GM23338 (cell line): ENCODE measurements around the gene ME3. TPM values are rescaled to one million over a fixed set of nuclear protein-coding genes. Genes with fewer than 3 reads are reported as not detected.

ENCODE experiments used
- ATAC-seq: fragments of 200-7000 bp; cut with Tn5 transposase; 3 replicates; pipeline ENCODE4 v1.9.1; 2020
- DNase-seq: peaks from one replicate; pipeline ENCODE4 v3.0.0-alpha.2; 2015; ENCODE audit warnings: low spot score
- H2AFZ ChIP-seq: fragments of 200-600 bp; sonication (generic); 2 replicates; pipeline ENCODE4 v1.8.0; 2016; ENCODE audit warnings: antibody characterized with exemption, mild to moderate bottlenecking, moderate library complexity
- H3F3A ChIP-seq: fragments of 200-600 bp; sonication (generic); replicated peaks from 2 replicates; pipeline ENCODE4 v1.8.0; 2017; ENCODE audit warnings: antibody characterized with exemption, mixed run types, low read depth
- H3K27ac ChIP-seq: fragments of 200-600 bp; sonication (generic); 2 replicates; pipeline ENCODE4 v1.6.1; 2016; ENCODE audit warnings: low read depth
- H3K27me3 ChIP-seq: fragments of 200-600 bp; sonication (generic); 2 replicates; pipeline ENCODE4 v1.8.0; 2016; ENCODE audit warnings: mild to moderate bottlenecking, mixed run types, moderate library complexity; ENCODE audit not compliant: insufficient read depth
- H3K36me3 ChIP-seq: fragments of 200-600 bp; sonication (generic); 2 replicates; pipeline ENCODE4 v1.8.0; 2016; ENCODE audit warnings: mild to moderate bottlenecking; ENCODE audit not compliant: insufficient read depth
- H3K4me1 ChIP-seq: fragments of 200-600 bp; sonication (generic); 2 replicates; pipeline ENCODE4 v1.8.0; 2016; ENCODE audit warnings: mild to moderate bottlenecking, moderate library complexity; ENCODE audit not compliant: insufficient read depth
- H3K4me2 ChIP-seq: fragments of 200-600 bp; sonication (generic); 2 replicates; pipeline ENCODE4 v1.7.1; 2017; ENCODE audit warnings: mixed run types
- H3K4me3 ChIP-seq: fragments of 200-600 bp; sonication (generic); 2 replicates; pipeline ENCODE4 v1.6.1; 2016; ENCODE audit warnings: mixed run types
- H3K79me2 ChIP-seq: fragments of 200-600 bp; sonication (generic); replicated peaks from 2 replicates; pipeline ENCODE4 v1.8.0; 2017; ENCODE audit warnings: mild to moderate bottlenecking; ENCODE audit not compliant: insufficient read depth
- H3K9me2 ChIP-seq: fragments of 200-600 bp; sonication (generic); 2 replicates; pipeline ENCODE4 v1.8.0; 2017; ENCODE audit not compliant: insufficient read depth
- H4K20me1 ChIP-seq: fragments of 200-600 bp; sonication (generic); replicated peaks from 2 replicates; pipeline ENCODE4 v1.8.0; 2017; ENCODE audit warnings: mild to moderate bottlenecking; ENCODE audit not compliant: insufficient read depth
- H3K27ac Mint-ChIP-seq: 2 replicates; pipeline ENCODE4 v1.8.0; 2020; ENCODE audit warnings: inconsistent platforms, mild to moderate bottlenecking, moderate library complexity, mixed read lengths
- H3K27me3 Mint-ChIP-seq: 3 replicates; pipeline ENCODE4 v1.8.0; 2022; ENCODE audit warnings: low read depth, mild to moderate bottlenecking, moderate library complexity, mixed read lengths, inconsistent platforms; ENCODE audit not compliant: insufficient read depth, poor library complexity
- H3K36me3 Mint-ChIP-seq: 3 replicates; pipeline ENCODE4 v1.8.0; 2021; ENCODE audit warnings: low read depth, mild to moderate bottlenecking, inconsistent platforms, moderate library complexity, mixed read lengths
- H3K4me1 Mint-ChIP-seq: 3 replicates; pipeline ENCODE4 v1.8.0; 2020; ENCODE audit warnings: mild to moderate bottlenecking, inconsistent platforms, mixed read lengths
- H3K4me3 Mint-ChIP-seq: 3 replicates; pipeline ENCODE4 v1.8.0; 2021; ENCODE audit warnings: moderate library complexity, mild to moderate bottlenecking, inconsistent platforms, mixed read lengths
- H3K9me3 Mint-ChIP-seq: 3 replicates; pipeline ENCODE4 v1.8.0; 2020; ENCODE audit warnings: moderate library complexity, mild to moderate bottlenecking, inconsistent platforms, mixed read lengths
- CTCF ChIP-seq, 2 experiments: fragments of 200-600 bp in 1 of 2; sonication (generic) in 1 of 2; conservative IDR thresholded peaks; 2 replicates each; pipeline versions ENCODE4 v1.5.1 to v1.6.1; 2016 to 2017; ENCODE audit warnings: antibody characterized with exemption in 2 of 2, low read depth in 2 of 2, mild to moderate bottlenecking in 2 of 2, moderate library complexity in 1 of 2
- ETS1 ChIP-seq: IDR thresholded peaks from 2 replicates; pipeline ENCODE4 v1.6.1; 2016; ENCODE audit warnings: antibody characterized with exemption
- EZH2 ChIP-seq: fragments of 200-600 bp; sonication (generic); IDR thresholded peaks from one replicate; pipeline ENCODE4 v1.8.0; 2017; ENCODE audit warnings: antibody characterized with exemption, mild to moderate bottlenecking, low read depth; ENCODE audit not compliant: unreplicated experiment
- EZH2phosphoT487 ChIP-seq: fragments of 200-600 bp; sonication (generic); IDR thresholded peaks from one replicate; pipeline ENCODE4 v1.8.1; 2018; ENCODE audit warnings: antibody characterized with exemption; ENCODE audit not compliant: unreplicated experiment
- JUNB ChIP-seq: IDR thresholded peaks from one replicate; pipeline ENCODE4 v1.6.1; 2016; ENCODE audit warnings: antibody characterized with exemption; ENCODE audit not compliant: unreplicated experiment
- NANOG ChIP-seq: IDR thresholded peaks from 2 replicates; pipeline ENCODE4 v1.6.1; 2016; ENCODE audit warnings: antibody characterized with exemption, borderline replicate concordance
- POLR2AphosphoS5 ChIP-seq: IDR thresholded peaks from 2 replicates; pipeline ENCODE4 v1.6.1; 2016; ENCODE audit warnings: antibody characterized with exemption, low read depth
- STAT1 ChIP-seq: IDR thresholded peaks from one replicate; pipeline ENCODE4 v1.6.1; 2016; ENCODE audit warnings: antibody characterized with exemption; ENCODE audit not compliant: unreplicated experiment
- ZNF114 ChIP-seq: fragments of 250-450 bp; sonication (Bioruptor Pico); IDR thresholded peaks from 2 replicates; pipeline ENCODE4 v1.5.0; 2020; ENCODE audit warnings: mild to moderate bottlenecking, moderate library complexity
- ZNF331 ChIP-seq: fragments of 250-450 bp; sonication (Bioruptor Pico); IDR thresholded peaks from 2 replicates; pipeline ENCODE4 v1.5.0; 2020; ENCODE audit warnings: low read depth, mild to moderate bottlenecking, moderate library complexity
- polyA plus RNA-seq: library from polyadenylated mRNA; unstranded; fragments of >200 nt; fragmentation: Nextera tagmentation; extraction: Ambion mirVana; gene quantifications from 2 replicates; pipeline ENCODE4 v1.2.1, GENCODE V29; 2016
- total RNA-seq: library from RNA; depleted of rRNA; stranded (reverse); fragments of >200 nt; shearing (Covaris generic); gene quantifications from 2 replicates; pipeline ENCODE4 v1.2.3, GENCODE V29; 2014
- TF ChIP-seq, protein P1 (sequence below): IDR thresholded peaks from one replicate; pipeline ENCODE4 v1.6.1; 2018; ENCODE audit warnings: antibody characterized with exemption; ENCODE audit not compliant: unreplicated experiment

ME3 gene
- total and polyA plus RNA-seq, 2 experiments from 2014 or later, result 1.3 to 4.0 TPM

GRCh38 chr11:86660736-86661135 lies 11.7 kb downstream of the ME3 start:
- TF ChIP-seq CTCF (conservative IDR thresholded peaks at IDR 0.05; ENCODE audit: low read depth in 2 of 2) (no peak), EZH2 (no peak)
- H4K20me1 ChIP-seq, result no peaks in the 10 kb centered on the region
- no peak overlapping the region for H3K4me3 Mint-ChIP-seq
- H3K9me3 Mint-ChIP-seq, result no peaks in the 10 kb centered on the region
- H3K4me1 Mint-ChIP-seq, result no peaks in the 10 kb centered on the region; the same call in 1 of the 3 replicates
- no peak overlapping the region for H3K4me2 ChIP-seq
- no peaks in the 10 kb centered on the region for H3K36me3 Mint-ChIP-seq
- H3K27me3 ChIP-seq, result no peaks in the 10 kb centered on the region
- H3K27me3 Mint-ChIP-seq, result no peaks in the 10 kb centered on the region
- no peak overlapping the region for H3K27ac Mint-ChIP-seq
- no peaks in the 10 kb centered on the region for H3F3A ChIP-seq
- no peak overlapping the region for H3K4me3 ChIP-seq
- no peaks in the 10 kb centered on the region for H3K36me3 ChIP-seq
- DNase-seq (no peak), ATAC-seq (no peak)
- H3K27ac ChIP-seq, result no peak overlapping the region
- H3K4me1 ChIP-seq, result no peaks in the 10 kb centered on the region
- peaks cover 9% of the 10 kb centered on the region; the same call in 1 of the 2 replicates for H3K9me2 ChIP-seq
- H2AFZ ChIP-seq, result no peak overlapping the region
- H3K79me2 ChIP-seq, result no peaks in the 10 kb centered on the region

DNA sequence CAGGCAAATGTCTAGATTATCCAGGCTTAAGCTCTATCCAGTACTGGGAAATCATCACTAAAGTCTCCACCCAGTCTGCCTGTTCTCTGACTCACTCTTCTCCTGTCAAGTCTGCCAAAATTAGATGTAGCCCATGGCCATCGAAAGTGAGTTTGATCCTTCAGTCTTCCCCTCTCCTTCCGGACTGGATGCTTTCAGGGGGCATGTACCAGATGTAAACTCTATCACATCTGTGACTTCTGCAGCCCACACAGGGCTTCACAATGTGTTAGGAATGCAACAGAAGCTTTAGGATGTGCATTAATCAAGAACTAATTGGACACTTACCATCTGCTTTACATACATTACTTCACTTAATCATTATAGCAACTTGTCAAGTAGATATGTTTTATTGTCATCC lies 12.3 kb downstream of the ME3 start:
- Mint-ChIP-seq H3K36me3 (no peaks in the 10 kb centered on the region), H3K4me1 (no peaks in the 10 kb centered on the region), H3K27ac (no peak overlapping the region), H3K9me3 (no peaks in the 10 kb centered on the region), H3K27me3 (no peaks in the 10 kb centered on the region), H3K4me3 (no peak overlapping the region)
- H3K36me3 ChIP-seq, result no peaks in the 10 kb centered on the region
- H3F3A ChIP-seq, result no peaks in the 10 kb centered on the region
- H3K27ac ChIP-seq, result no peak overlapping the region
- no peak for ATAC-seq
- no peak overlapping the region for H3K4me3 ChIP-seq
- H3K4me1 ChIP-seq, result no peaks in the 10 kb centered on the region
- TF ChIP-seq STAT1 (no peak), ZNF114 (CRISPR knock-in tag) (no peak), ZNF331 (CRISPR knock-in tag) (no peak), JUNB (no peak), POLR2AphosphoS5 (no peak), EZH2 (no peak), CTCF (conservative IDR thresholded peaks at IDR 0.05; ENCODE audit: low read depth in 2 of 2) (no peak), ETS1 (no peak), NANOG (no peak), EZH2phosphoT487 (no peak)
- TF ChIP-seq, protein P1, sequence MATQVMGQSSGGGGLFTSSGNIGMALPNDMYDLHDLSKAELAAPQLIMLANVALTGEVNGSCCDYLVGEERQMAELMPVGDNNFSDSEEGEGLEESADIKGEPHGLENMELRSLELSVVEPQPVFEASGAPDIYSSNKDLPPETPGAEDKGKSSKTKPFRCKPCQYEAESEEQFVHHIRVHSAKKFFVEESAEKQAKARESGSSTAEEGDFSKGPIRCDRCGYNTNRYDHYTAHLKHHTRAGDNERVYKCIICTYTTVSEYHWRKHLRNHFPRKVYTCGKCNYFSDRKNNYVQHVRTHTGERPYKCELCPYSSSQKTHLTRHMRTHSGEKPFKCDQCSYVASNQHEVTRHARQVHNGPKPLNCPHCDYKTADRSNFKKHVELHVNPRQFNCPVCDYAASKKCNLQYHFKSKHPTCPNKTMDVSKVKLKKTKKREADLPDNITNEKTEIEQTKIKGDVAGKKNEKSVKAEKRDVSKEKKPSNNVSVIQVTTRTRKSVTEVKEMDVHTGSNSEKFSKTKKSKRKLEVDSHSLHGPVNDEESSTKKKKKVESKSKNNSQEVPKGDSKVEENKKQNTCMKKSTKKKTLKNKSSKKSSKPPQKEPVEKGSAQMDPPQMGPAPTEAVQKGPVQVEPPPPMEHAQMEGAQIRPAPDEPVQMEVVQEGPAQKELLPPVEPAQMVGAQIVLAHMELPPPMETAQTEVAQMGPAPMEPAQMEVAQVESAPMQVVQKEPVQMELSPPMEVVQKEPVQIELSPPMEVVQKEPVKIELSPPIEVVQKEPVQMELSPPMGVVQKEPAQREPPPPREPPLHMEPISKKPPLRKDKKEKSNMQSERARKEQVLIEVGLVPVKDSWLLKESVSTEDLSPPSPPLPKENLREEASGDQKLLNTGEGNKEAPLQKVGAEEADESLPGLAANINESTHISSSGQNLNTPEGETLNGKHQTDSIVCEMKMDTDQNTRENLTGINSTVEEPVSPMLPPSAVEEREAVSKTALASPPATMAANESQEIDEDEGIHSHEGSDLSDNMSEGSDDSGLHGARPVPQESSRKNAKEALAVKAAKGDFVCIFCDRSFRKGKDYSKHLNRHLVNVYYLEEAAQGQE, result no peak
- no peaks in the 10 kb centered on the region for H4K20me1 ChIP-seq
- no peak overlapping the region for H3K4me2 ChIP-seq
- no peak for DNase-seq
- no peaks in the 10 kb centered on the region for H3K79me2 ChIP-seq
- H3K9me2 ChIP-seq, result 0 out of 2 replicates have a peak, but pooled peaks cover 5% of the 10 kb centered on the region
- H3K27me3 ChIP-seq, result no peaks in the 10 kb centered on the region
- no peak overlapping the region for H2AFZ ChIP-seq
